HG03520 (cell line): ENCODE results near the gene CD53.
"Not testable (repeated sequence)": the region's sequence is repeated elsewhere in the genome, so short reads cannot be mapped to it uniquely, and the experiment has no call there.

Experiments
- ATAC-seq: cut with Tn5 transposase; IDR thresholded peaks from one replicate; pipeline ENCODE4 v1.9.1; 2021; ENCODE audit warnings: mild to moderate bottlenecking, moderate library complexity; ENCODE audit not compliant: unreplicated experiment

CD53 gene

DNA sequence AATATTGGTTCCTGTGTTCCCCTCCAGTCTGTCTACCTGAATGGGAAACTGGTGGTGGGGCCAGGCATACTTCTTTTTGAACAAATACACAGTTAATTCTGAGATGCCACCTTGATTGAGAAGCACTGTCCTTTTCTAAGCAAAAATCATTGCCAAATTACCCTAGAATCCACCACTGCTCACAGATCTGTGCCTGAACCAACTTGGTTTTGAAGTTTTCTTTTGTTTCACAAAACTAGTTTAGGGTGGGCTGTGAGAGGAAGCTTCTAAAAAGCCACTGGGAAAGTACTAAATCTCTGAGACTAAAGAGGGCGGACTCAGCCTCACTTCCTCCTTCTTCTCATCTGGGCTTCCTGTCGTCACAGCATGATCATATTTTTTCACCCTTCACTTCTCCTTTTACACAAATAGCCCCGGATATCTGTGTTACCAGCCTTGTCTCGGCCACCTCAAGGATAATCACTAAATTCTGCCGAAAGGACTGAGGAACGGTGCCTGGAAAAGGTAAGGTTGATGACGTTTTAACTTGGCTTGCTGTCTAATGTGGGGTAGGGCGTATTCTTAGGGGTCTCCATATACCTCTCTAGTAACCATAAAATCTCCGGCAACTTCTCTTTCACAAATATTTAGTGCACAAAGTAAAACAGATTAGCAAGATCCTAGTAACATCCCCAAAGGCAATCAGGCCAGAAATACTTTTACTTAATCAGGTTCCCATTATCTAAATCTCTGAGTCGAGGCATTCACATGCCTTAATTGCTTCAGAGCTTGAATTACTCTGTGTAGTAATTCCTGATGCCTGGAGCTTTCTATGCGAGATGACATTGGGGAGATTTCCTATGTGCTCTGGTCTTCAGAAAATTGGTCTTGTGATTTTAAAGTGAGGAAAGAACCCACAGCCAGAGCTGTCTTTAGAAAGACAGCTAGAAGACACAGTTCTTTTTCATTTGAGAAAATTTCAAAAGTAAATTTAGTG is at the start of gene CD53:
TSS of gene CD53 (plus strand) at position 404 of the 976 bp plus-strand sequence. CDS start 18,261 bp downstream, outside the sequence.
- ATAC-seq, result peak; percentile 47

- ATAC-seq, result no peak
These were observed 48.8 kb upstream of the CD53 start for GRCh38 chr1:110824192-110824591.

GRCh38 chr1:110829955-110830553 is 42.9 kb upstream of the CD53 start:
- no peak for ATAC-seq

DNA sequence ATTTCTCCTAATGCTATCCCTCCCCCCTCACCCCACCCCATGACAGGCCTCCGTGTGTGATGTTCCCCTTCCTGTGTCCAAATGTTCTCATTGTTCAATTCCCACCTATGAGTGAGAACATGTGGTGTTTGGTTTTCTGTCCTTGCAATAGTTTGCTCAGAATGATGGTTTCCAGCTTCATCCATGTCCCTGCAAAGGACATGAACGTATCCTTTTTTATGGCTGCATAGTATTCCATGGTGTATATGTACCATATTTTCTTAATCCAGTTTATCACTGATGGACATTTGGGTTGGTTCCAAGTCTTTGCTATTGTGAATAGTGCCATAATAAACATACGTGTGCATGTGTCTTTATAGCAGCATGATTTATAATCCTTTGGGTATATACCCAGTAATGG is 39.2 kb upstream of the CD53 start:
- not testable (repeated sequence) for ATAC-seq

DNA sequence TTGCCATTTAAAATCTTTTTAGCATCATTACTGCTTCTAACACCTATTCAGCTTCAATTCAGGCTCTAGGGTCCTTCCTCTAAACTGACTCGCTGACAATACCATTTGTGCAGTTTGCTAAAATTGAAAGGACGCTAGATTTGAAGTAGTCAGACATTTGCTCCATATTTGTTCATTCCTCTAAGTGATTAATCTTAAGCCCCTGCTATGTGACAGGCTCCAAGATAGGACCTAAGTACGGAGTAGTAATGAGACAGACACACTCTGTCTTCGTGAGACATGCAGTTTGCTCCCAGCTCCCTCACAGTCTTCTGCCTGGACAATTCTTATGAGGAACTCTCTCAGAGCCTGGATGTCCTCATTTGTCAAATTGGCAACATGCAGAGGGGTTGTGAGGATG is 26.1 kb upstream of the CD53 start:
- ATAC-seq, result no peak

DNA sequence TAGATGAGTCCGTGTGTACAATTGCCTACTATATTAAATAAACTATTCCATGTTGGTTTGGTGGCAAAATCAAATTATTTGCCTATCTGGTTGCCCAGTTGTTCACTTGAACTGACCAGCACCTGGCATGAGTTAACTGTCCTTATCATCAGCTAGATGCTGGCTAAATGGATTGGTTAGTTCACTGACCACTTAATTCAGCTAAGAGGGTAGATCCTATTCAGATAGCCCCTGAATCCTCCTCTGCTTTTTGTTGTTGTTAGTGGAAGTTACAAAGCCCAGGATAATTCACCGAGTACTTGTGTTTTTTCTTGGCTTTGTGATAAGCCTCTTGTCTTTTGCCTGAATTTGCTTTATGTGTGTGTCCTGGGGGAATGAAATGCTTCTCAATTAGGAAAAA is 22.8 kb upstream of the CD53 start:
- no peak for ATAC-seq

GRCh38 chr1:110850627-110851026 is 22.3 kb upstream of the CD53 start:
- no peak for ATAC-seq

- ATAC-seq, result no peak
These were observed 19.8 kb upstream of the CD53 start for GRCh38 chr1:110853135-110853534.

- no peak for ATAC-seq
These were observed 16.5 kb upstream of the CD53 start for GRCh38 chr1:110856410-110856809.

DNA sequence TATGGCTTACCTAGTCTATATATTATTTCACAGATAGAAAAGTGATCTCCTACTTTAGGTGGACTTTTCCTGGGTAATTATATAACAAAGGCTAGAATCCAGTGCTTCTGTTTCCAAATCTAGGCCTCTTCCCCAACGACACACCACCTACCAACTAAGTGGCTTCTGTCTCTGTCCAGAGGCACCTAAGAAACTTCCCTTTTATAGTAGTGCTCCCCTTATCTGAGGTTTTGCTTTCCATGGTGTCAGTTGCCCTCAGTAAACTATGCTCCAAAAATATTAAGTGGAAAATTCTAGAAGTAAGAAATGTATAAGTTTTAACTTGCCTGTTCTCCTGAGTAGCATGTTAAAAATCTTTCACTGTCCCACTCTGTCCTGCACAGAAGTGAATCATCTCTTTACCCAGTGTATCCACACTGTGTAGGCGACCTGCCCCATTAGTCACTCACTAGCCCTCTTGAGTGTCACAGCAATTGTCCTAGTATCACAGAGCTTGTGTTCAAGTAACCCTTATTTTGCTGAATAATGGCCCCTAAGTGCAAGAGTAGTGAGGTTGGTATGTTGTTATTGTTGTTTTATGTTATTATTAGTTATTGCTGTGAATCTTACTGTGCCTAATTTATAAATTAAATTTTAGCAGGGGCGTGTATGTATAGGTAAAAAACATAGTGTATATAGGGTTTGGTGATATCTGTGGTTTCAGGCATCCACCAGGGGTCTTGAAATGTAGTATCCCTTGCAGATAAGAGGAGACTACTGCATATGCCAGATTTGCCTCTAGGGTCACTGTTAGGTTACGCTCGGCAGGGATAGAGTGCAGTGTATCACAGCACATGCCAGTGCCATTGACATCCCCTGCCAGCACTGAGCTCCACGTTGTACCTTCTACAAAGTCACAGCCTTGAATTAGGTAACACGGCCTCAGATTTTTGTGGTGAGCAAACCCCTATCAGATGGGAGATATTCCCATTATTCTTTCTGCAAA is 14.7 kb upstream of the CD53 start:
- no peak for ATAC-seq

DNA sequence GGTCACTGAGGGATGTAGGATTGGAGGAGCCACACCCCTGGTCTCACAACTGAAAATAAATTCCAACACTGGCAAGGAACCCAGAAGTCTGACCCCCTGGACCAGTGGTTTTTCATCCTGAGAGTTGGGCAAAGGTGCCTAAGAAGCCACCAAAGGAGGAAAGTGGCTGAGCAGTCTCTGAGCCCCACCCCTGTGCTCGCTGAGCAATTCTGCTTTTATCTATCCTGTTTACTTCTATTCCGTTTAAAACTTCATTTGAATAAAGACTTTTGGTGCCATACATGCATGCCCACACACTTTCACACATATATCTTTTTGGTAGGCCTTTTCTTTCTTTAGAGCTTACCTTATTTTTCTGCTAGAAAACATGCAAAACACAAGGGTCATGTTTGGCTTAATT is 13.9 kb upstream of the CD53 start:
- no peak for ATAC-seq

GRCh38 chr1:110860174-110860573 is 12.8 kb upstream of the CD53 start:
- no peak for ATAC-seq

DNA sequence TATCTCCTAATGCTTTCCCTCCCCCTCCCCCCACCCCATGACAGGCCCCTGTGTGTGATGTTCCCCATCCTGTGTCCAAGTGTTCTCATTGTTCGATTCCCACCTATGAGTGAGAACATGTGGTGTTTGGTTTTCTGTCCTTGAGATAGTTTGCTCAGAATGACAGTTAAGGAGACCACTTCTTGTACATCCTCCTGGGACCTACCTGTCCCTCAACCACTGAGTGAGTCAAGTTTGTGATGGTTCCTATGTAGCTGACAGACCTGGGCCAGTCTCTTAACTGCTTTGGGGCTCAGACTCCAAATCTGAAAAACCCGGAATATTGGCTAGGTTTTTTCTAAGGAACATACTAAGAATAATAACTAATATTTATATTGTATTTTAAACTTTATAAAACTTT is 12.3 kb upstream of the CD53 start:
- ATAC-seq, result not testable (repeated sequence)

- ATAC-seq, result not testable (repeated sequence)
These were observed 11.0 kb upstream of the CD53 start for GRCh38 chr1:110861942-110862341.

DNA sequence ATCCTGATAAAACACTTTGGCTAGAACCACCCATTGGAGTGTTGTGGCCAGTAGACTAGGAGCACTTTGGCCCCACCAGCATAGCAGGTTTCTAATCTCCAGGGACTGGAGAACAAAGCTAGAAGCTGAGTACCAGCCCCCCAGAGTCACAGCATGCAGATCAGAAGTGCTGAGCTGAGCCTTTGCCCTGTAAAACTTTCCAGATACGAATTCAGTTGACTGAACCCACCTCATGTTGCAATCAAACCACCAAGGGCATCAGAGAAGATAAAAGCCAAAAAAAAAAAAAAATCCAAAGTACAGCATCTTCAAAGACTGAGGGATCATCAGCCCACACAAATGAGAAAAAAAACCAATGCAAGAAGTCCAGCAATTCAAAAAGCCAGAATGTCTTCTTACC is 8.7 kb upstream of the CD53 start:
- ATAC-seq, result no peak

DNA sequence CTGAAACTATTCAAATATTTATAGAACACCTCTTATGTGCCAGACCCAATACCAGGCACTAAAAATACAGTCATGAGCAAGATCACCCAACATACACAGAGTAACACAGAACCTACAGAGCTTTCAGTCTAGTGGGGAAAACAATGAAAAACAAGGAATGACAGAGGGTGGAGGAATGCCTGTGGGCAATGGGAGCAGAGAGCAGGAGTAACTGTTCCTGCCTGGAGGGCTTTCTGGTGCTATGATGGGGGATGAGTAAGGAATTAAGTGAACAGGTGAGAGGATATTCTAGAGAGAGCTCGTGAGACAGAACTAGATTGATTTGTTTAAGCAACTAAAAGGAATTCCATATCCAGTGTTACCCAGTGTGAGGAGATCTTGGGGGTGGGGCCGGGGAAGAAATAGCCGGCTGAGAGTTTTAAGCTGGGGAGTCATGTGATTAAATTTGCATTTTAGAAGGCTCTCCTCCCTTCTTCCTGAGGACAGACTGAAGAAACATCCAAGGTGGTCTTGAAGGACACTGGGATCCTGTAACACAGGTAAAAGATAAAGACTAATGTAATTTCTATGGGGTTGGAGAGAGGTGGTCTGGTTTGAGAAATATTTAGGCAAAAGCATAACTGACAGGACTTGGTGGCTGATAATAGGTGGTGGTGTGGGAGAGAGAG is 2.1 kb upstream of the CD53 start:
- ATAC-seq, result no peak

DNA sequence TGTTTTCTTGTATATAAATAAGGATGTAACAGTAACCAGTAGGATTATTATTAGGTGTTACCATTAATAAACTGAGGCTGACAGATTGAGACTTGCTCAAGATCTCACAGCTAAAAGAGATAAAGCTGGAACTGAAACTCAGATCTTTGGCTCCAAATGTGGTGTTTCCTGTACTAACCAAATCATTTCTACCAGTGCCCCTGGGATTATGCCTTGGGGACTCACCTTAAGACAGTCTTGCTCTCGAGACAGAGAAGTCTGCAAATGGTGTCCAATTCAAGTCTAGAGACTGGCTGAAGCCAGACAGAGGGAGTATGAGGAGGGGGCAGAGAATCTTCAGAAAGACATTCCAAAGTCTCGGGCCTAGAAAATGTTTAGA is 593 bp upstream of the CD53 start:
- ATAC-seq, result no peak

DNA sequence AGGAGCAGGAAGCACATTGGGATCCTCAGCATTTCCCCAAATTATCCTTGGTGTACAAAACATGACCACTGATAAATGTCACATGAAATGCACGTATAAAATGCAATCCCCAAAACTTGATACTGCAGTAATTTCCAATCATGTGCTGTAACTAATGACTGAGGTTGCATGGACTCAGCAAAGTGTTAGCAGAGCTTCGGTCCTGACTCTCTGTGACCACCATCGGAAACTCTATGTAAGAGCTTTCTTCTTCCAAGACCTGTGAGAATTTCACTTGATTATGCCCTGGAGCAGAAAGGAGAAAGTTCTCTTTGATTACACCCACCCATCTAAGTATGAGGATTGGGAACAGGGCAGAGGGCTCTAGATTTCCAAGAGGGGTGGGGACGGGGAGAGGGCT is 908 bp downstream of the CD53 start:
- no peak for ATAC-seq

- ATAC-seq, result no peak
These were observed 1.6 kb downstream of the CD53 start for GRCh38 chr1:110874324-110875215.
